Activated T-cell treated with anti-CD3 and anti-CD28 coated beads, Interleukin-2, amount 50 U/mL, for 24 hours (primary cell): Measurements from ENCODE around the gene TLX1.

Experiments
- DNase-seq: peaks from one replicate; pipeline ENCODE4 v3.0.0-alpha.2; 2020
- H3K27ac Mint-ChIP-seq: 2 replicates; pipeline ENCODE4 v1.8.0; 2020; ENCODE audit warnings: mild to moderate bottlenecking, mixed read lengths
- H3K27me3 Mint-ChIP-seq: 2 replicates; pipeline ENCODE4 v1.8.0; 2020; ENCODE audit warnings: mixed read lengths
- H3K36me3 Mint-ChIP-seq: 2 replicates; pipeline ENCODE4 v1.8.0; 2020; ENCODE audit warnings: low read depth, mixed read lengths
- H3K4me1 Mint-ChIP-seq: 2 replicates; pipeline ENCODE4 v1.8.0; 2020; ENCODE audit warnings: low read depth, mixed read lengths
- H3K4me3 Mint-ChIP-seq: 2 replicates; pipeline ENCODE4 v1.8.0; 2020; ENCODE audit warnings: mild to moderate bottlenecking, moderate library complexity, mixed read lengths
- H3K9me3 Mint-ChIP-seq: 2 replicates; pipeline ENCODE4 v1.8.0; 2020; ENCODE audit warnings: mixed read lengths

Gene TLX1

DNA sequence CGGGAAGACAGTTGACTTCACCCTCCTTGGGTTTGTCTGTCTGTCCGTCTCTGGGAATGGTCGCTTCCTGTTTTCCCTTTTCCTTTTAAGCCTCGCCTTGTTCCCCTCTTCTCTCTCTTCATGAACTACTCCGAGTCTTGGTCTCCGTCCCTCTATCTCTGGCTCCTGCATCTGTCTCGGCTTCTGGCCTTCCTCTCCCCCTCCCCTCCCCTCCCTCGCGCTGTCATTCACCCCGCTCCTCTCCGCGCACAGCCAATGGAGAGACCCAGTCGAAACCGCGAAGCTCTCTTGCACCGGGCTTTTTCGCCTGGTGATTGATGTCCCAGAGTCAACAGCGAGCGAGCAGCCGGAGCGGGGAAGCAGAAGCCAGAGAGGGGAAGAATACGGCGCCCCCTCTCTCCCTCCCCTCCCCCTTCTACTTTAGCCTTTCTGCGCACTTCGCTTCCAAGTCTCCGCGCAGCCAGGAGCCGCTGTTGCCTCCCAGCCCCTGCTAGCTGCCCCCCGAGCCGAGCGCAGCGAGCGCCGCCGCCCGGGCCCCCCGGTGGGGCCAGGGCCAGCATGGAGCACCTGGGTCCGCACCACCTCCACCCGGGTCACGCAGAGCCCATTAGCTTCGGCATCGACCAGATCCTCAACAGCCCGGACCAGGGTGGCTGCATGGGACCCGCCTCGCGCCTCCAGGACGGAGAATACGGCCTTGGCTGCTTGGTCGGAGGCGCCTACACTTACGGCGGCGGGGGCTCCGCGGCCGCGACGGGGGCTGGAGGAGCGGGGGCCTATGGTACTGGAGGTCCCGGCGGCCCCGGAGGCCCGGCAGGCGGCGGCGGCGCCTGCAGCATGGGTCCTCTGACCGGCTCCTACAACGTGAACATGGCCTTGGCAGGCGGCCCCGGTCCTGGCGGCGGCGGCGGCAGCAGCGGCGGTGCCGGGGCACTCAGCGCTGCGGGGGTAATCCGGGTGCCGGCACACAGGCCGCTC, at the start of gene TLX1:
Gene TLX1, plus strand, starts transcription at position 317 of the 978 bp plus-strand sequence. Its CDS starts 242 bp downstream, at position 559.
- H3K27me3 Mint-ChIP-seq = peaks cover 87% of the 10 kb centered on the region
- peaks cover 37% of the 10 kb centered on the region for H3K4me1 Mint-ChIP-seq
- peak within 1 kb of the TSS; percentile 38 for H3K4me3 Mint-ChIP-seq
- H3K36me3 Mint-ChIP-seq = no peaks in the 10 kb centered on the region
- DNase-seq = no peak
- H3K9me3 Mint-ChIP-seq = no peaks in the 10 kb centered on the region
- H3K27ac Mint-ChIP-seq = no peak within 1 kb of the TSS

DNA sequence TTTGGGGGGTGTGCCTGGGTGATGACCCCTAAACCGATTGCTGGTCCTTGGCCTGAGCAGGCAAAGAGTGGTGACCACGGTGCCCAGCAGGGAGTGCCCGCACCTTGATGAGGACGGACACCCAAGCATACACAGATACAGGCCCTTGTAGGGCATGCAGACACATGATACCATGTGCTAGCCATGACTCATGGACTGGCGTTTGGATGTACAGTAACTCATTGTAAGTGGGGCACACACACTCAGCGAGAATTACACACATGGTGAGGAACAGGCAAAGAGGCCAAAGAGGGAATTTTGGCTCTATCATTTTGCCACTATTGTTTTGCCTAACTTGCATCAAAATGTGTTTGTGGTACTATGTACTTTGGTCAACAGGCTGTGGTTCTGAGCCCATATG, 45.3 kb upstream of the TLX1 start:
- Mint-ChIP-seq H3K27me3 (peaks cover 76% of the 10 kb centered on the region), H3K4me3 (no peak overlapping the region), H3K36me3 (no peaks in the 10 kb centered on the region), H3K4me1 (no peaks in the 10 kb centered on the region), H3K27ac (no peak overlapping the region), H3K9me3 (no peaks in the 10 kb centered on the region)
- DNase-seq = no peak

DNA sequence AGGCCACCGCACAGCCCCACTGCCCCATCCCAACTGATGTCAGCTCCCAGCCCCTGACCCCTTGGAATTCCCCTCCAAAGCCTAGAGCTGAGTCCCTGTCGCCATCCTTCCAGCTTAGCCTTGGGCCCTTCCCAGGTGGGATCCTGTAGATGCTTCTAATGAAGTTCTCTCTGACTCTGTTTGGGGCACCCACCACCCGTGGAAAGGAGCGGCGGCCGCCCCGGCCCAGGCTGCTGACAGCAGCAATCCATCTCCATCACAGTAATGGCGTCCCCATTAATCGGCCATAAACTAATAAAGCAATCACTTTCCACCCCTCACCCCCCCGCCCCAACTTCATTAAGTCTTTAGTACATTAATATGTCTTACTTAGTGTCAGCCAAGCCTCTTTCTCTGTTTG, 43.7 kb upstream of the TLX1 start:
- H3K36me3 Mint-ChIP-seq = no peaks in the 10 kb centered on the region
- H3K27me3 Mint-ChIP-seq = peaks cover 79% of the 10 kb centered on the region
- no peaks in the 10 kb centered on the region for H3K4me1 Mint-ChIP-seq

DNA sequence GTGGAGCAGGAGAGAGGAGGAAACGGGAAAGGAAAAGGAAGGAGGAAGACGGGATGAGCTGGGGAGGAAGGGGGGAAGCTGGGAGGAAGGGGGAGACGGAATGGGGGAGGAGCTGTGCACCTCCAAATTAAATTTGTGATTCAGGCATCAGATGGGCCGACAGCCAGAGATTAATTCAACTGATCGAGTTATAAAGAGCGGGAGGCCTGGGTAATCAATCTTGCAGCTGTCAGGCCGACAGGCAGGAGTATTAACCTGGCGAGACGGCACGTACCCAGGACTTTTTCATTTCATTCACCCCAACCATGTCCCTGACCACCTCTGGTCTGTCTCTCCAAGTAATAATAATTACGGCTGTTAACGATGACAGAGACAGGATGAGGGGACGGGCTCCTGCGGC, 43.1 kb upstream of the TLX1 start:
- Mint-ChIP-seq H3K4me3 (no peak overlapping the region), H3K9me3 (no peaks in the 10 kb centered on the region), H3K36me3 (no peaks in the 10 kb centered on the region), H3K27me3 (peaks cover 78% of the 10 kb centered on the region), H3K27ac (no peak overlapping the region), H3K4me1 (no peaks in the 10 kb centered on the region)
- no peak for DNase-seq

More for the DNA sequence above, 43.7 kb upstream of the TLX1 start:
- H3K4me3 Mint-ChIP-seq = no peak overlapping the region
- no peak for DNase-seq
- no peak overlapping the region for H3K27ac Mint-ChIP-seq
- H3K9me3 Mint-ChIP-seq = no peaks in the 10 kb centered on the region

DNA sequence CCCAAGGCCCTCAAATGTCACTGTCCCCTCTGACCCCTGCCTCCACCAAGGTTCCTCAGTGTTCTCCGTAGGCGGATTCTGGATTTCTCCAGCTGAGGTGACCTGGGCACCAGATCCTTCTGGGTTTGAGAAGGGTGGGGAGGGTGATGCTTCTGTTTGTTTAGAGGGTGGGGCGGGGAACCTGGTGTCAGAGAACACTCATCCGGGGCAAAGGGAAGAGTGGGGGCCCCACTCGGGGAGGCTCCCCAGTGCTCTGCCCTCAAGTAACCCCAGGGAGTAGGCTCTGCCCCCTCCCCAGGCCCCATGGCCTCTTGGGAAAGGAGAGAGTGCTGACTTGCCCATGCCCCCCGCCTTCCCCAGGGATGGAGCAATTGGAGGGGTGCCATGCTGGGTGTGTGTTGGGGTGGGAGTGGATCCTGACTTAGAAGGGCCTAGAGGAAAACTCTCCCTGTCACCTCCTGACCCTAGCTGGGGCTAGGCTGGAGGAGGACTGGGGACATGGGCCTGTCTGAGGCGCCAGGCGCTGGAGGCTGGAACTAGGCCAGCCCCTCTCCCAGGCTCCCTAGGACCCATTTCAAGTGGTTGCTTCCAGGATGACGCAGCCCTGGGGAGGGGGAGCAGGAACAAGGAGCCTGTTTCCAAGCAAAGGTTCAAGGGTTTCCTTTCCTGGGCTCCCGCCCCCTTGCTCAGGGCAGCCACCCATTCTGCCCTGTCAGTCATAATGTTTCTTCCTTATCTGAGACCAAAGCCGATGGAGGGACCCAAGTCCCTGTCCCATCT, 41.4 kb upstream of the TLX1 start:
- Mint-ChIP-seq H3K4me1 (no peaks in the 10 kb centered on the region), H3K9me3 (no peaks in the 10 kb centered on the region), H3K4me3 (no peak overlapping the region), H3K27ac (no peak overlapping the region), H3K36me3 (no peaks in the 10 kb centered on the region), H3K27me3 (peaks cover 80% of the 10 kb centered on the region)
- no peak for DNase-seq

DNA sequence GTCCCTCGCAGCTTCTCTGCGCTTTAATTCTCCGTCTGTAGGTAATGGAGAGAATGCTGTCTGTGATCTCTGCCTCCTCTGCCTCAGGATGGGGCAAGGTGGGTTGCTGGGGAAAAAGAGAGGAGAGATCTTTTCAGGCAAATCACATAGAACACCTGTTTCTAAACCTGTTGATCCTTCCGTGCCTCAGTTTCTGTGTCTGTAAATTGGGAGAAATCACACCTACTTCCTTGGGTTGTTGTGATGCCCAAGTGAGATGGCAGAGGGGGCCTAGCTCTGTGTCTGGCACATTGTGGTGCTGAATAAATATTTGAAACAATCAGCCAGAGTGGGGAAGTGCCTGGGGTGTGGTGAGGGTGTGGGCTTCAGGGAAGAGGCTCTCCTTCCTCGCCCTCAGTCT, 40.5 kb upstream of the TLX1 start:
- H3K36me3 Mint-ChIP-seq = no peaks in the 10 kb centered on the region
- H3K4me3 Mint-ChIP-seq = no peak overlapping the region
- no peaks in the 10 kb centered on the region for H3K4me1 Mint-ChIP-seq
- no peak overlapping the region for H3K27ac Mint-ChIP-seq
- DNase-seq = no peak
- peaks cover 80% of the 10 kb centered on the region for H3K27me3 Mint-ChIP-seq
- H3K9me3 Mint-ChIP-seq = no peaks in the 10 kb centered on the region

DNA sequence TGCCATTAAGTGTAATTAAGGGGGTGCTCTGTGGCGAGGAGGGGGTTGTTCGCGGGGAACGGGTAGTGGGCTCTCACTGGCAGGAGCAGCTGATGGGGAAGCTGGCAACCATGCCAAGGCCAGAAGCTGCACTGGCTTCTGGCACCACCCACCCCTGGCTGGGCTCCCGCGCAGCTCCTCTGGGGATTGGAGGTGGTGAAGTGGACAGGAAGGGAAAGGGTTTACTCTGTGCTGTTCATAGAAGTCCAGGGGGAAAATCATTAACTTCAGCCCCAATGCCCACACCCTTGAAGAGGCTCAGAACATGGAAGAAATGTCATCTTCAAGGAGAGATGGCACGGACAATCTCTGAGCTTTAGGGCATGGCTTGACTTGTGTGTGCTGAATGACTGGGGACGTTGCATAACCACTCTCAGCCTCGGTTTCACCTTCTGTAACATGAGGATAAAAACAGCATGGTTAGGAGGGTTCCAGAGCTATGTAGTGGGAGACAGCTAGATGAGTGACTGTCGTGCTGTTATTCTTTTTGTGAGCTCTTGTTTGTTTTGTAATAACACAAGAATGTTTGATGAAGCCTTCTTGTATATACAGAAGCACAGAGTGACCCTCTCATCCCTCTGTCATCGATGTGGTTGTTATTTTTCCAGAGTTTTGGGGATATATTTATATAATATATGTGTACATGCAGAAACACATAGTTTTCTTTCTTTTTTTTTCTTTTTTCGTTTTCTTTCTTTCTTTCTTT, 39.4 kb upstream of the TLX1 start:
- H3K9me3 Mint-ChIP-seq = no peaks in the 10 kb centered on the region
- no peak overlapping the region for H3K4me3 Mint-ChIP-seq
- H3K36me3 Mint-ChIP-seq = no peaks in the 10 kb centered on the region
- peaks cover 77% of the 10 kb centered on the region for H3K27me3 Mint-ChIP-seq
- no peaks in the 10 kb centered on the region for H3K4me1 Mint-ChIP-seq
- no peak overlapping the region for H3K27ac Mint-ChIP-seq
- DNase-seq = no peak

- Mint-ChIP-seq H3K9me3 (no peaks in the 10 kb centered on the region), H3K4me3 (no peak overlapping the region), H3K4me1 (no peaks in the 10 kb centered on the region), H3K36me3 (no peaks in the 10 kb centered on the region), H3K27ac (no peak overlapping the region), H3K27me3 (peaks cover 77% of the 10 kb centered on the region)
- DNase-seq = no peak
Observed at GRCh38 chr10:101092881-101093354, 38.2 kb upstream of the TLX1 start.

DNA sequence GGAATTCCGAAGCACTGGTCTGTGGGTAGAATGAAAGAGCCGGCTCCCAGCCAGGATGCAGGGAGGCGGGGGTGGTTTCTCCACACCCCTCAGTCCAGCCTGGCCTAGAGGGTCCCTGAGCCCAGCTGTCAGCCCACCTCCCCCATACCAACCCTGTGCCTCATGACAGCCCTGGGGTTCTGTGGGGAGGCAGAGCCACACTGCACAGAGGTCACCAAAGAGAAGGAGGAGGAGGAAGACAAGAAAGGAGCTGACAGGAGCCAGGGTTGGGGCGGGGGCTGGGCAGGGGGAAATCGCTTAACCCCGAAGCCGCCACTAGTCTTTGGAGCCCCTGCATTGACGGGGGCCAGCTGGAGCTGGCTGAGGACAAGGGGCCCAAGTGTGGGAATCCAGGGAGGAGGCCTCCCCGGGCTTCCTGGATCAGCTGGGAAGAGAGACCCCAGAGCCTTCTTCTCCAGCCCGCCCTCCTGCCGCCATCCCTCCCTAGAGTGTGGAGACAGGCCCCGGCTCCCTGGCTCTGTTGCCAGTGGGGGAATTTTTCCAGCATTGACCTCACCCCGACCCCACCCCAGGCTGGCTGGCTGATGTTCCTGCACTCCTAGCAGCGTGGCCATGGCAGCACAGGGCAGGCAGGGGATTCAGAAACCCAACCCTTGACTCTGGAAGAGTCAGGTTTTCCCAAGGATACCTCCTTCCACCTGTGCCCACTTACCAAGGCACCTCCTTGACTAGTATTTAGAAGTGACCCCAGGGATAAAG, 36.8 kb upstream of the TLX1 start:
- Mint-ChIP-seq H3K27ac (no peak overlapping the region), H3K9me3 (no peaks in the 10 kb centered on the region), H3K4me1 (no peaks in the 10 kb centered on the region), H3K4me3 (no peak overlapping the region), H3K36me3 (no peaks in the 10 kb centered on the region), H3K27me3 (peaks cover 71% of the 10 kb centered on the region)
- DNase-seq = no peak

GRCh38 chr10:101095004-101095403, 36.1 kb upstream of the TLX1 start:
- H3K4me1 Mint-ChIP-seq = no peaks in the 10 kb centered on the region
- no peak for DNase-seq
- peaks cover 73% of the 10 kb centered on the region for H3K27me3 Mint-ChIP-seq
- no peak overlapping the region for H3K4me3 Mint-ChIP-seq
- H3K9me3 Mint-ChIP-seq = no peaks in the 10 kb centered on the region
- H3K36me3 Mint-ChIP-seq = no peaks in the 10 kb centered on the region
- no peak overlapping the region for H3K27ac Mint-ChIP-seq

DNA sequence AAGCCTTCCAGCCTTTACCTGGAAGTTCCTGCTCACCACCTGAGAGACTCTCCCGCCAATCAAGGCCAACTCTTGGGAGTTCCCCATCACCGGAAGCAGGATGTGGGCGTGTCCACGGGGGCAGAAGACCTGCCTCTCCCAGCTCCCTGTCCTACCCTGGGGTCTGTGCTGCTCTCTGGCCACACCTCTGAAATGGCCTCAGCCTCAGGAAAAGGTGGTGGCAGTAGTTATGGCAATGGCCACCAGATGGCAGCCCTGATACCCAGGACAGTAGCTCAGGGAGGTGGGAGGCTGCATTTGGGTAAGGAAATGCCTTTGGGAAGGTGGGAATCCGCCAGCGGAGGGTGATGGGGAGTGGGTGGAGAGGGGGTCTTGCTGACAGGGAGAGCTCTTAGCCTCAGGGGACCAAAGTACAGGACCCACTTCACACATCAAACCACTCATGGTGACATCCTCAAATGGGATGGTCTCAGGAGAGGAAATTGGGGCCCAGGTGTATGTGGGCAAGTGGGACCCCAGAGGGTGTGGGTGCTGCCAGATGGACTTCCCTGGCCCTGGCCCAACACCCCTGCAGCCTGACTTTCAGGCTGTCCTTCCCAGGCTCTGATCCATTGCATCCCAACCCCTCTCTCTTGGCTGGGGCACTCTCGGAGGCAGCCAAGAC, 35.4 kb upstream of the TLX1 start:
- Mint-ChIP-seq H3K36me3 (no peaks in the 10 kb centered on the region), H3K4me1 (no peaks in the 10 kb centered on the region), H3K27me3 (peaks cover 73% of the 10 kb centered on the region), H3K27ac (no peak overlapping the region), H3K9me3 (no peaks in the 10 kb centered on the region), H3K4me3 (no peak overlapping the region)
- DNase-seq = peak; percentile 84

DNA sequence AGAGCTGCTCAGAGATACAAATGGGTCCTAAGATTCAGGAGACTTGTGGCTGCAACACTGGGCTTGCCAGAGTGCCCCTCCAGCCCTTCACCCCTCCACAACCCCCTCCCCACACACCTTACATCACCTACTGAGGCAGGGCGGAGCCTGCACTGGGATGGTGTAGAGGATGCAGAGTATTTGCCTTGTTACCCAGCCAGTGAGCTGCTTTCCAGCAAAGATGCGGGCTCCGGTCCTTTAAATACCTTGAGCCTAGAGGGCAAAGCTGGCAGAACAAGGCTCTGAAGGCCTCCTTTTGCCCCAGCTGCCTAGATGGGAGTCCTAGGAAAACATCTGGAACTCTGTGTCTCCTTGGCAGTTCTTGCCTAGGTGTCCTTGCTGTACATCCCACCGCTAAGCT, 34.7 kb upstream of the TLX1 start:
- Mint-ChIP-seq H3K4me1 (no peaks in the 10 kb centered on the region), H3K27me3 (peaks cover 69% of the 10 kb centered on the region), H3K9me3 (no peaks in the 10 kb centered on the region), H3K27ac (no peak overlapping the region), H3K4me3 (no peak overlapping the region), H3K36me3 (no peaks in the 10 kb centered on the region)
- no peak for DNase-seq

DNA sequence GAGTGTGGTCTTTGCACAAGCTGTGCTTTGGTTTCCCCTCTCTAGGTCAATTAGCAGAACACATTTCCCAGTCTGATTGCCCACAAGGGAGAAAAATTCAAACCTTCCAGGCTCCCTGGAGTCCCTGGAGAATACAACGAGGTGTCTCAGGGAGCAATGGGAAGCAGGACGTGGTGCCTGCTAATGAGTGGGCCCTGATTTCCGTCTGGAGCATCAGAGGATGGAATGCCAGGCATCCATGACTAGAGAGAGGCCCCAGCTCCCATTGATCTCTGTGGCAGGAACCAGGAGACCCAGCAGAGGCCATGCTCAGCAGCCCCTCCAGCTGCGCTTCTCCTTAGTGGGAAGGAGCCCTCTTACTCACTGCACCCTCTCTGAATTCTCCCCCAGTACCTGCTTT, 33.2 kb upstream of the TLX1 start:
- Mint-ChIP-seq H3K4me3 (no peak overlapping the region), H3K27ac (no peak overlapping the region), H3K4me1 (no peaks in the 10 kb centered on the region), H3K36me3 (no peaks in the 10 kb centered on the region), H3K9me3 (no peaks in the 10 kb centered on the region), H3K27me3 (peaks cover 65% of the 10 kb centered on the region)
- no peak for DNase-seq
